Upper lobe of left lung (tissue), 6 donors: ENCODE results near the gene SAMD8. TPM values are rescaled to one million over a fixed set of nuclear protein-coding genes. Genes with fewer than 3 reads are reported as not detected.

Experiments used
- ATAC-seq, 2 donors: fragments of 200-7000 bp; cut with Tn5 transposase; one replicate each; pipeline ENCODE4 v1.9.1; 2022; ENCODE audit warnings: mild to moderate bottlenecking in 2 of 2, moderate library complexity in 2 of 2; ENCODE audit not compliant: low FRiP score in 2 of 2
- DNase-seq, 2 donors: peaks; one replicate each; pipeline ENCODE4 v3.0.0-alpha.2; 2019 to 2020
- H3K27ac ChIP-seq, 4 donors: fragments of 200-600 bp; sonication (generic); one replicate each; pipeline ENCODE4 v1.5.1; 2016 to 2019
- H3K27me3 ChIP-seq, 4 donors: fragments of 200-600 bp; sonication (generic); one replicate each; pipeline ENCODE4 v1.5.1; 2017 to 2019
- H3K36me3 ChIP-seq, 4 donors: fragments of 200-600 bp; sonication (generic); one replicate each; pipeline ENCODE4 v1.5.1; 2016 to 2019
- H3K4me1 ChIP-seq, 4 donors: fragments of 200-600 bp; sonication (generic); one replicate each; pipeline ENCODE4 v1.5.1; 2018 to 2019
- H3K4me3 ChIP-seq, 4 donors: fragments of 200-600 bp; sonication (generic); one replicate each; pipeline ENCODE4 v1.5.1; 2017 to 2019; ENCODE audit warnings: mild to moderate bottlenecking in 2 of 4, moderate library complexity in 1 of 4
- H3K9me3 ChIP-seq, 4 donors: fragments of 200-600 bp; sonication (generic); one replicate each; pipeline ENCODE4 v1.5.1; 2018 to 2019
- CTCF ChIP-seq, 6 experiments: fragments of 450-650 bp in 4 of 6; fragments of 200-600 bp in 2 of 6; sonication (generic) in 2 of 6; IDR thresholded peaks; one replicate each; pipeline ENCODE4 v1.5.1; 2016 to 2019; ENCODE audit warnings: antibody characterized with exemption in 6 of 6
- EP300 ChIP-seq, 4 donors: sonication (generic); formaldehyde crosslinking; IDR thresholded peaks; one replicate each; pipeline ENCODE4 v1.5.1; 2017; ENCODE audit warnings: antibody characterized with exemption in 4 of 4, control low read depth in 2 of 4
- POLR2A ChIP-seq, 4 donors: fragments of 450-650 bp; IDR thresholded peaks; one replicate each; pipeline ENCODE4 v1.5.1; 2016 to 2017; ENCODE audit warnings: antibody characterized with exemption in 4 of 4, mild to moderate bottlenecking in 2 of 4
- POLR2AphosphoS5 ChIP-seq, 2 donors: sonication (generic); formaldehyde crosslinking; IDR thresholded peaks; one replicate each; pipeline ENCODE4 v1.5.1; 2017; ENCODE audit warnings: antibody characterized with exemption in 2 of 2
- WGBS, 2 donors: methylation state at CpG; one replicate each; pipeline ENCODE4 v1.1.5; 2017 to 2018; 5-methylcytosine and 5-hydroxymethylcytosine counted together
- total RNA-seq, 6 donors: library from RNA; depleted of rRNA in 4 of 6; stranded (reverse); fragments of >200 nt in 4 of 6; gene quantifications; one replicate each; pipeline versions ENCODE4 v1.1.0 to v1.2.1, GENCODE V29; 2016 to 2021
- donor health status: DM: no; HTN: no; CAD: no; lungs with moderate emphysema.
- donor health status: DM: no; HTN: yes; CAD: no; lungs with severe emphysema.

SAMD8 gene
- total RNA-seq, 6 donors from 2014 or later = 8.4 to 36.2 (median 18.0) TPM

GRCh38 chr10:75070961-75071428, 40.5 kb upstream of the SAMD8 start:
- Histone ChIP-seq H3K4me1 (peaks cover 0 to 8% (median 0%) of the 10 kb centered on the region in 4 donors), H3K9me3 (no peaks in the 10 kb centered on the region), H3K36me3 (no peaks in the 10 kb centered on the region), H3K4me3 (no peak overlapping the region), H3K27ac (peak overlapping the region in 1 of 4 donors; percentile 79), H3K27me3 (no peaks in the 10 kb centered on the region)
- DNase-seq (peak in 1 of 2 donors; percentile 42), ATAC-seq (peak in 1 of 2 donors; percentile 12)
- 52 to 67% methylated on average over 6 to 7 of the region's 7 CpGs for WGBS, 2 donors
- no peak for TF ChIP-seq POLR2AphosphoS5 (IDR thresholded peaks at IDR 0.05)
- no peak for TF ChIP-seq EP300 (IDR thresholded peaks at IDR 0.05)
- no peak for TF ChIP-seq POLR2A (IDR thresholded peaks at IDR 0.05)
- no peak for TF ChIP-seq CTCF (IDR thresholded peaks at IDR 0.05)

- Histone ChIP-seq H3K4me1 (peaks cover 0 to 8% (median 0%) of the 10 kb centered on the region in 4 donors), H3K9me3 (no peaks in the 10 kb centered on the region), H3K27ac (no peak overlapping the region), H3K36me3 (no peaks in the 10 kb centered on the region), H3K27me3 (no peaks in the 10 kb centered on the region), H3K4me3 (no peak overlapping the region)
- WGBS, 2 donors = 95% methylated on average over 14 of the region's 14 CpGs
- TF ChIP-seq CTCF (IDR thresholded peaks at IDR 0.05) (no peak), POLR2A (IDR thresholded peaks at IDR 0.05) (no peak), EP300 (IDR thresholded peaks at IDR 0.05) (no peak), POLR2AphosphoS5 (IDR thresholded peaks at IDR 0.05) (no peak)
- ATAC-seq (no peak), DNase-seq (peak in 1 of 2 donors; percentile 43)
Observed at GRCh38 chr10:75071756-75072155, 39.7 kb upstream of the SAMD8 start.

GRCh38 chr10:75072727-75073126, 38.7 kb upstream of the SAMD8 start:
- H3K4me1 ChIP-seq = peaks cover 0 to 8% (median 0%) of the 10 kb centered on the region in 4 donors
- H3K4me3 ChIP-seq = no peak overlapping the region
- H3K9me3 ChIP-seq = no peaks in the 10 kb centered on the region
- TF ChIP-seq CTCF (IDR thresholded peaks at IDR 0.05) (no peak), POLR2A (IDR thresholded peaks at IDR 0.05) (no peak), EP300 (IDR thresholded peaks at IDR 0.05) (no peak), POLR2AphosphoS5 (IDR thresholded peaks at IDR 0.05) (no peak)
- no peak overlapping the region for H3K27ac ChIP-seq
- DNase-seq (peak in 1 of 2 donors; percentile 24), ATAC-seq (no peak)
- no peaks in the 10 kb centered on the region for H3K36me3 ChIP-seq
- H3K27me3 ChIP-seq = no peaks in the 10 kb centered on the region
- 89 to 97% methylated on average over 14 of the region's 14 CpGs for WGBS, 2 donors

- ATAC-seq (no peak), DNase-seq (peak in 1 of 2 donors; percentile 69)
- no peak overlapping the region for H3K27ac ChIP-seq
- 94 to 98% methylated on average over 15 to 17 of the region's 17 CpGs for WGBS, 2 donors
- no peak for TF ChIP-seq EP300 (IDR thresholded peaks at IDR 0.05)
- TF ChIP-seq POLR2A (IDR thresholded peaks at IDR 0.05) = no peak
- no peak for TF ChIP-seq POLR2AphosphoS5 (IDR thresholded peaks at IDR 0.05)
- TF ChIP-seq CTCF (IDR thresholded peaks at IDR 0.05) = no peak
- H3K27me3 ChIP-seq = no peaks in the 10 kb centered on the region
- no peak overlapping the region for H3K4me3 ChIP-seq
- peaks cover 0 to 8% (median 0%) of the 10 kb centered on the region in 4 donors for H3K4me1 ChIP-seq
- no peaks in the 10 kb centered on the region for H3K9me3 ChIP-seq
- no peaks in the 10 kb centered on the region for H3K36me3 ChIP-seq
Observed at GRCh38 chr10:75073442-75073841, 38.0 kb upstream of the SAMD8 start.
